GM19035 (cell line): ENCODE measurements around the gene EPG5.
"Not testable (repeated sequence)": the region's sequence is repeated elsewhere in the genome, so short reads cannot be mapped to it uniquely, and the experiment has no call there.

Experiments
- ATAC-seq: cut with Tn5 transposase; IDR thresholded peaks from one replicate; pipeline ENCODE4 v1.9.1; 2021; ENCODE audit not compliant: unreplicated experiment

EPG5 gene, protein sequence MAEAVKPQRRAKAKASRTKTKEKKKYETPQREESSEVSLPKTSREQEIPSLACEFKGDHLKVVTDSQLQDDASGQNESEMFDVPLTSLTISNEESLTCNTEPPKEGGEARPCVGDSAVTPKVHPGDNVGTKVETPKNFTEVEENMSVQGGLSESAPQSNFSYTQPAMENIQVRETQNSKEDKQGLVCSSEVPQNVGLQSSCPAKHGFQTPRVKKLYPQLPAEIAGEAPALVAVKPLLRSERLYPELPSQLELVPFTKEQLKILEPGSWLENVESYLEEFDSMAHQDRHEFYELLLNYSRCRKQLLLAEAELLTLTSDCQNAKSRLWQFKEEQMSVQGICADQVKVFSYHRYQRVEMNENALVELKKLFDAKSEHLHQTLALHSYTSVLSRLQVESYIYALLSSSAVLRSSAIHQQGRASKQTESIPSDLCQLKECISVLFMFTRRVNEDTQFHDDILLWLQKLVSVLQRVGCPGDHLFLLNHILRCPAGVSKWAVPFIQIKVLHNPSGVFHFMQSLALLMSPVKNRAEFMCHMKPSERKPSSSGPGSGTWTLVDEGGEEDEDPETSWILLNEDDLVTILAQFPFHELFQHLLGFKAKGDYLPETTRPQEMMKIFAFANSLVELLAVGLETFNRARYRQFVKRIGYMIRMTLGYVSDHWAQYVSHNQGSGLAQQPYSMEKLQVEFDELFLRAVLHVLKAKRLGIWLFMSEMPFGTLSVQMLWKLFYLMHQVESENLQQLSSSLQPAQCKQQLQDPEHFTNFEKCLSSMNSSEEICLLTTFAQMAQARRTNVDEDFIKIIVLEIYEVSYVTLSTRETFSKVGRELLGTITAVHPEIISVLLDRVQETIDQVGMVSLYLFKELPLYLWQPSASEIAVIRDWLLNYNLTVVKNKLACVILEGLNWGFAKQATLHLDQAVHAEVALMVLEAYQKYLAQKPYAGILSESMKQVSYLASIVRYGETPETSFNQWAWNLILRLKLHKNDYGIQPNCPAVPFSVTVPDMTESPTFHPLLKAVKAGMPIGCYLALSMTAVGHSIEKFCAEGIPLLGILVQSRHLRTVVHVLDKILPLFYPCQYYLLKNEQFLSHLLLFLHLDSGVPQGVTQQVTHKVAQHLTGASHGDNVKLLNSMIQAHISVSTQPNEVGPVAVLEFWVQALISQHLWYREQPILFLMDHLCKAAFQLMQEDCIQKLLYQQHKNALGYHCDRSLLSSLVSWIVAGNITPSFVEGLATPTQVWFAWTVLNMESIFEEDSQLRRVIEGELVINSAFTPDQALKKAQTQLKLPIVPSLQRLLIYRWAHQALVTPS (N-terminal part only)

DNA sequence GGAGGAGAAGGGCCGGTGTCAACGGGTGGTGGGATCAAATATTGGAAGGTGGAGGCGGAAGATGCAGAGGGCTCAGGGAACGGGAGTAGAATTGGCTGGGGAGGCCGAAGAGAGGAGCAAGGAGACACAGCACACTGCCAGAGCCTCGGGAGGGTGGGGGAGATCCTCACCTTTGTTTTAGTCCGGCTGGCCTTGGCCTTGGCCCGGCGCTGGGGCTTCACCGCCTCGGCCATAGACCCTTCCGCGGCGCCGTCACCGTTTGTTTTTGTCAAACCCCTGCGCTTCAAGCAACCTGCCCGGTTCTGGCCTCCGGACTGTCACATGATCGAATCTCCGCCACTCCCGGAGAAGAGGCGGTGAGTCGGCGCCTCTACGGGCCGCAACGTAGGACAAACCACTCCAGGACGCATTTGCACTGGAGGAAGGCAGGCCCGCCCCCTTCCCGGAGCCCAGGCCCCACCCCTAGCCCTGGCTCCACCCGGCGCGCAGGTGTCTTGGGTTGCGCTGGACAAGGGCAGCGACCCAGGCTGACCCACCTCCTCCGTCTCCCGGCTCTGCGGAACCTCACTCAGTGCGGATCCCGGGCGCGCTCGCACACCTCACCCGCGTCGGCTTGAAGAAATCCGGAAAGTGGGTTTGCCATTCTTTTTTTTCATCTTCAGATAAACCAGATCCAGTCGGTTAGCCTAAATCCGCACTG is at the start of gene EPG5:
Gene EPG5, minus strand, starts transcription at position 323 of the 700 bp plus-strand sequence. Its CDS starts 90 bp downstream, at position 233.
- ATAC-seq: peak; percentile 98

DNA sequence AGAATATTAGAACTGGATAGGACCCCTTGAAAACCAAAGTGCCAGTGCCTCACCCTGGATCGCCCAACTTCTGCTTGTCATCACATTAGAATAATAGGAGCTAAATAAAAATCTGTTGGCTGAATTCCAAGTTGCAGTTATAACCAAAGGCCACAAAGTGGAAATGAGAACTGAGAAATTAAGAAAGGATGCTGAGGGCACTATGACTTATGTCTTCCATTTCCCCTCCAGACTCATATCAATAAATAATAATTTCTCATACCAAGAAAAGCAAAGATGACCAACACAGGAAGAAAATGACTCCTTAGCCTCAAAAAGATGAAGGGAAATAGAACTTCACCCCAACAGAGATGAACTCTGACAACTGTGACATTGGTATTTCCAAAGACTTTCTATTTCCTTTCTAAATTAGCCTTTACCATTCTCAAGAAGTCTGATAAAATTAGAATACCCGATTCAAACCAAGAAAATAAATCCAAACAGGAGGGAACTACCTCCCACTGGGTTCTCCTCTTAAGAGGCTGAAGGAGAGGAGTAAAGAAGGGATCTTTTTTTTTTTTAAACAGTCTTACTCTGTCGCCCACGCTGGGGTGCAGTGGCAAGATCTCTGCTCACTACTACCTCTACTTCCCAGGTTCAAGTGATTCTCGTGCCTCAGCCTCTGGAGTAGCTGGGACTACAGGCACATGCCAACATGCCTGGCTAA is 46.5 kb upstream of the EPG5 start:
- no peak for ATAC-seq

GRCh38 chr18:46010676-46011075 is 43.5 kb upstream of the EPG5 start:
- ATAC-seq: no peak

- no peak for ATAC-seq
Observed at GRCh38 chr18:46010050-46010449, 42.9 kb upstream of the EPG5 start.

- no peak for ATAC-seq
Observed at GRCh38 chr18:46009125-46009840, 42.2 kb upstream of the EPG5 start.

- ATAC-seq: no peak
Observed at GRCh38 chr18:46008531-46008930, 41.4 kb upstream of the EPG5 start.

- ATAC-seq: no peak
Observed at GRCh38 chr18:46007165-46007564, 40.0 kb upstream of the EPG5 start.

DNA sequence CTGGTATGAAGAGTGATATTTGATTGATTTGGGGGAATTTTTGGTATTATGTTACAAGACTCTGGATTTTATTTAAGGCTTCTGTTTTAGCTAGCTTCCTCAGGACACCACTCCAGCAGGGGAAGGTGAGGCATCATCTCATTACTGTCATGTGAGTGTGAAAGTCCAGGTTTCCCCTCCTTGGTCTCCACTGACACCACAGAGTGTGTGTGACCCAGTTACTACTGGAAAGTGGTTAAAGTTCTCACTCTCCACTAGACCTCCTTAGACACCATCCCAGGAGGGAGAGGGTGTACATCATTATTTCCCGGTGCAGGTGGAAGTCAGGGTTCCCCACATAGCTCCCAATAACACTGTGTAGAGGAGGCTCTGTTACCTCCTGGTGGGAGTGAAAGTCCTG is 35.8 kb upstream of the EPG5 start:
- no peak for ATAC-seq

DNA sequence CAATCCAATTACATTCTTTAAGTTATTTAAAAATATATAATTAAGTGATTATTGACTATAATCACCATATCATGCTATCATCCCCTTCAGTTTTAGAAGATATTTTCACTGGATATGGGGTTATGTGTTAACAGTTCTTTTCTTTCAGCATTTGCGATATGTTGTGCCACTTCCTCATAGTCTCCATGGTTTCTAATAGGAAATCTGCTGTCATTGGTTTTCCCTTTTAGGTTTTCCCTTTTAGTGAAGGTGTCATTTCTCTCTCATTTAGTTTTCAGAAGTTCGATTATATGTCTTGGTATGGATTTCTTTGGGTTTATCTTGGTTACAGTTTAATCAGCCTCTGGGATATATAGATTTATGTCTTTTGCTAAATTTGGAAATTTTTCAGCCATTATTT is 34.8 kb upstream of the EPG5 start:
- no peak for ATAC-seq

DNA sequence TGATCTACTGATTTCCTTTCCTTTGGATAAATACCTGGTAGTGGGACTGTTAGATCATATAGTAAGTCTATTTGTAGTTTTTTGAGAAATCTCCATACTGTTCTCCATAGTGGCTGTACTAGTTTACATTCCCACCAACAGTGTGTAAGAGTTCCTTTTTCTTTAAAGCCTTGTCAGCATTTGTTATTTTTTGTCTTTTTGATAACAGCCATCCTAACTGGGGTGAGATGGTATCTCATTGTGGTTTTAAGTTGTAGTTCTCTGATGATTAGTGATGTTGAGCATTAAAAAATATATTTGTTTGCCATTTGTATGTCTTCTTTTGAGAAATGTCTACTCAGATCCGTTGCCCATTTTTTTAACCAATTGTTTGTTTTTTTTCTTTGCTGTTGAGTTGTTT is 33.9 kb upstream of the EPG5 start:
- no peak for ATAC-seq

DNA sequence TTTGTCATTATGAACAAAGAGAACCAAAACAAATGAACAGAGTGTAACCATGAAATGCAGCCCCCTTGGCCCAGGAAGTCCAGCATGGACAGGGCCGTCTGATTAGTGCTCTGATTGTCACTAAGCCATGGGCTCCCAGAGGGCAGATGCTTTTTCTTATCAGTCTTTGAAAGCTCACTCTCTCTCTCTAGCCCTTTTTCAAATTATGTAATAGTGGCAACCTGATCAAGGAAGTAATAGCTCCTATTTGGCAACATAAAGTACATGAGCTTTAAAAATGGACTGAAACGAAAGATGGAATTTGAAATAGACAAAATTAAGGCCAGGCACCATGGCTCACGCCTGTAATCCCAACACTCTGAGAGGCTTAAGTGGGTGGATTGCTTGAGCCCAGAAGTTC is 32.4 kb upstream of the EPG5 start:
- ATAC-seq: no peak

DNA sequence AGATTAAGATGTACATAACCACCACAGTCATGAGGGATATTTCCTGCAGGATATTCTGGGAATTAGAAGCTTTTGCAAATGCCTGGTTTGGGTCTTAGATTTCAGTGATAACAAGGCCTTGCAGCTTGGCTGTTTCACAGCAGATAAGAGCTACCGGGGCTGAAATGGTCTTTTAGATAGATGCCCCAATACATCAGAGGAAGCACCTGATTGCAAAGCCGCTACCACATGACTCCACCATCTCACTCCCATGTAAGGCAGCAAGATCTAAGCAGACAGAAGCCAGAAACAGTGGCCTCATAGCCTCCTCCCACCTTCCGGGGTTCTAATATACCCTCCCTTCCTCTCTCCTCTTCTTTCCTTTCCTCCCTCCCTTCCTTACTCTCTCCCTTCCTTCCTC is 31.1 kb upstream of the EPG5 start:
- ATAC-seq: no peak

- ATAC-seq: no peak
Observed at GRCh38 chr18:45997700-45998151, 30.6 kb upstream of the EPG5 start.

DNA sequence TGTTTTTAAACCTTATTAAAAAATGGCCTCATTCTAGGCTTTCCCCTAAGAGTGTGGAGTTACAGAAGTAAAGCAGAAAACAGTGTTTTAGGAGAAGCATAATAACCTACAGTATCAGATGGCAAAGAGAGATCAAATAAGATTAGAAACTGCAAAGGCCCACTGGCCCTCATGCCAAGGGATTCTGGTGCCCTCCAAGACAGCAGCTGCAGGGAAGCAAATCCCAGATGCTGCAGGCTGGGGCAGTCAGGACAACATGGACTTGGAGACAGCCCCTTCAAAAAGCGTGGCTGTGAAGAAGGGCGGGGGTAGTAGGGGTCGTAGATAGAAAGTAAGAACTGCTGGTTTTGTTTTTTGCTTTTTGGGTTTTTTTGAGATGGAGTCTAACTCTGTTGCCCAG is 28.3 kb upstream of the EPG5 start:
- ATAC-seq: no peak

DNA sequence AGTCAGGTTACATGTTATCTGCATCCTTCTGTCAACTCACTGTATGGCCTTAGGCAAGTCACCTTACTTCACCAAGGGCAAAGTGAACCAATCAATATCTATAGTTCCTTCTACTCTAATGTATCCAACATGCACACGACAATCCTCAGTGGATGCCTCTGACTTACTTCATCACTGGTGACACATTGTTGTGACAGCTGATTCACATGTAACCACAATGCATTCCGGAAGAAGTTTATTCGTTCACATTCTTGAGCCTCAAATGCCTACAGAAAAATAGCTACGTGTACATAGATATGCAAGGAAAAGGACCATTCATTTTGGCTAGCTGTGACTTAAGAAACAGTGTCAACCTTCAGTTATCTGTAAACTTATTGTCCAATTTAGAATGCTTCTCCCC is 26.3 kb upstream of the EPG5 start:
- no peak for ATAC-seq

DNA sequence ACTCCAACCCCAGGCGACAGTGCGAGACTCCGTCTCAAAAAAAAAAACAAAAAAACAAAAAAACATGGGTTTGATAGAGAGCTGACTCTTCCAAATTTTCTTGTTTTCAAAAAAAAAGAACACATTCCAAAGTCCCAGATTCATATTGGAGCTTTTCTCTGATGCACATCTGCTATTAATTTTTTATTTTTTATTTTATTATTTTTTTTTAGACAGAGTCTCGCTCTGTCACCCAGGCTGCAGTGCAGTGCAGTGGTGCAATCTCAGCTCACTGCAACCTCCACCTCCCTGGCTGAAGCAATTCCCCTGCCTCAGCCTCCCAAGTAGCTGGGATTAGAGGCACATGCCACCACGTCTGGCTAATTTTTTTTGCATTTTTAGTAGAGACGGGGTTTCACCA is 25.4 kb upstream of the EPG5 start:
- ATAC-seq: not testable (repeated sequence)

GRCh38 chr18:45991788-45992187 is 24.7 kb upstream of the EPG5 start:
- no peak for ATAC-seq

DNA sequence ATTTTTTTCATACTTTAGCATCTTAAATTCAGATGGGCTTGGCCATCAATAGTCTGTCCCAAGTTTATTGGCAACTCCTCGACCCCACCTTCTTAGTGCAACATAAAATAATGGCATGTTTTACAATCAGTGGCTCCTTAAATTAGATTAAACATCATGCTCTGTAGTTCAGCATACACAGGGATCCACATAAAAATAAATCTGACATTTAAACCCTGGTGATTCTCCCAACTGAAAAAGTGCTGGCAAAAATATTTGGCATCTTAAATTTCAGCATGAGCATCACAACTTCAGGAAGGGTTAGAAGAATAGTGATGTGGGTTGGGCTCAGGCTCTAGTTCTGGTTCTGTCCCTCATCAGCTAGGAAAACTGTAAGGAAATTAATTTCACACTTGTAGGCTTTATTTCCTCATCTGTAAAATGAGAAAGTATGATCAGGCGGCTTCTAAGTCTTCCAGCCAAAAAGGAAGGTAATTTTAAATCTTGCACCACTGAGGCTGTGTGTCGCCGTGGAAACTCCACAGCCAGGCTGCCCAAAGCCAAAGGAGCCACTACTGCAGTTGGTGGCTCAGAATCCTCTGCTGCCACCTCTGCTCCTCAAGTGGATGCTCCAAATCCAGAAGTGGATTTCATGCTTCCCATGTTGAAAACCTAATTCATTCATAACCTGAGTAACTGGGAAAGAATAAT is 17.6 kb upstream of the EPG5 start:
- no peak for ATAC-seq

DNA sequence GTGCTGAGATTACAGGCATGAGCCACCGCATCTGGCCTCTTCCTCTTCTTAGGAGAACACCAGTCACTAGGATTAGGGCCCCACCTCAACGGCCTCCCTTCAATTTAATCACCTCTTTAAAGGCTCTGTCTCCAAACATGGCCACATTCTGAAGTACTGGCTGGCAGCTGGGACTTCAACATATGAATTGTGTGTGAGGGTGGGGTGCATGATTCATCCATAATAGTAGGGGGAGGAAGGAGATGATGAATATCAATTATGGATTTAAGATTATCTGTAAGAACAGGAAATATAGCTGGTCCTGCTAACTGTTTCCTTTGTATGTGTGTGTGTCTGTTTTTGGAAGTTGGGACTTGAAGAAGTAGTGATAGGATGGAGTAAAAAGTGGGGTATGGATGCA is 14.7 kb upstream of the EPG5 start:
- ATAC-seq: no peak
